Osteocyte (in vitro differentiated cells): Measurements from ENCODE around the gene DDX24. TPM values are rescaled to one million over a fixed set of nuclear protein-coding genes. Genes with fewer than 3 reads are reported as not detected.

Experiments used
- DNase-seq: peaks from one replicate; pipeline ENCODE4 v3.0.0; 2021; ENCODE audit warnings: mixed read lengths; ENCODE audit not compliant: unreplicated experiment; ENCODE audit errors: extremely low spot score
- H3K27ac Mint-ChIP-seq: one replicate; pipeline ENCODE4 v1.8.0; 2021; ENCODE audit warnings: mild to moderate bottlenecking, mixed read lengths; ENCODE audit not compliant: unreplicated experiment
- H3K27me3 Mint-ChIP-seq: one replicate; pipeline ENCODE4 v1.8.0; 2021; ENCODE audit warnings: mixed read lengths; ENCODE audit not compliant: unreplicated experiment
- H3K36me3 Mint-ChIP-seq: one replicate; pipeline ENCODE4 v1.8.0; 2021; ENCODE audit warnings: mixed read lengths; ENCODE audit not compliant: unreplicated experiment
- H3K4me1 Mint-ChIP-seq: one replicate; pipeline ENCODE4 v1.8.0; 2021; ENCODE audit warnings: mixed read lengths; ENCODE audit not compliant: unreplicated experiment
- H3K4me3 Mint-ChIP-seq: one replicate; pipeline ENCODE4 v1.8.0; 2021; ENCODE audit warnings: mild to moderate bottlenecking, moderate library complexity, mixed read lengths; ENCODE audit not compliant: unreplicated experiment
- H3K9me3 Mint-ChIP-seq: one replicate; pipeline ENCODE4 v1.8.0; 2021; ENCODE audit warnings: mixed read lengths; ENCODE audit not compliant: unreplicated experiment
- total RNA-seq: library from RNA; stranded (reverse); gene quantifications from 2 replicates; pipeline ENCODE4 v1.2.1, GENCODE V29; 2021
- TF ChIP-seq, protein P1 (sequence below): fragments of 200-600 bp; sonication (generic); IDR thresholded peaks from 2 replicates; pipeline ENCODE4 v1.5.0; 2021; ENCODE audit warnings: antibody characterized with exemption, mild to moderate bottlenecking, moderate library complexity

Gene DDX24
- total RNA-seq, 1 donor from 2014 or later = 167 TPM

DNA sequence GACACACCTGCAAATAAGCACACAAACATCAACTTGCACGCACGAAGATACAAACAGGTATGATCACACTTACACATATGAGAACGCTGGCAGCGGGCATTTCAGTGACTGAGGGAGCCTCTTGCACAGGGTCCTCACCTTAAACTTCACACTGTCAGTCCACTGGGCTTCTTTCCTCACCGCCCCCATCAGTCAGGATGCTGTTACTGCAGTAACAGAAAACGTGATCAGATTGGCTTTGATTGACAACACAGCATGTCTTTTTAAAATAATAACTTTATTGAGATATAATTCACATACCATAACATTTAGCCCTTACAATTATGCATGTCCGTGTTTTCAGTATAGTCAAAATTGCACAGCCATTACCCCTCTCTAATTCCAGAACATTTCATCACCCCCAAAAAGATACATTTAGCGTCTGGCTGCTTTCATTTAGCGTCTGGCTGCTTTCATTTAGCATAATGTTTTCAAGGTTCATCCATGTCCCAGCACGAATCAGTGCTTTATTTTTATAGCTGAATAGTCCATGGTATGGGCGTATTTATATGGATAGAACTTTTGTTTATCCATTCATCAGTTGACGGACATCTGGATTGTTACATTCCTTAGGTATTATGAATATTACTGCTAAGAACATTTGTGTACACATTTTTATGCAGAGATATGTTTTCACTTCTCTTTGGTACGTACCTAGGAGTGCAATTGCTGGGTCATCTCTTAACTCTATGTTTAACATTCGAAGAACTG is 75.5 kb downstream of the DDX24 start:
- H3K27me3 Mint-ChIP-seq = peaks cover 44% of the 10 kb centered on the region
- no peak overlapping the region for H3K27ac Mint-ChIP-seq
- no peak overlapping the region for H3K4me3 Mint-ChIP-seq
- TF ChIP-seq, protein P1, sequence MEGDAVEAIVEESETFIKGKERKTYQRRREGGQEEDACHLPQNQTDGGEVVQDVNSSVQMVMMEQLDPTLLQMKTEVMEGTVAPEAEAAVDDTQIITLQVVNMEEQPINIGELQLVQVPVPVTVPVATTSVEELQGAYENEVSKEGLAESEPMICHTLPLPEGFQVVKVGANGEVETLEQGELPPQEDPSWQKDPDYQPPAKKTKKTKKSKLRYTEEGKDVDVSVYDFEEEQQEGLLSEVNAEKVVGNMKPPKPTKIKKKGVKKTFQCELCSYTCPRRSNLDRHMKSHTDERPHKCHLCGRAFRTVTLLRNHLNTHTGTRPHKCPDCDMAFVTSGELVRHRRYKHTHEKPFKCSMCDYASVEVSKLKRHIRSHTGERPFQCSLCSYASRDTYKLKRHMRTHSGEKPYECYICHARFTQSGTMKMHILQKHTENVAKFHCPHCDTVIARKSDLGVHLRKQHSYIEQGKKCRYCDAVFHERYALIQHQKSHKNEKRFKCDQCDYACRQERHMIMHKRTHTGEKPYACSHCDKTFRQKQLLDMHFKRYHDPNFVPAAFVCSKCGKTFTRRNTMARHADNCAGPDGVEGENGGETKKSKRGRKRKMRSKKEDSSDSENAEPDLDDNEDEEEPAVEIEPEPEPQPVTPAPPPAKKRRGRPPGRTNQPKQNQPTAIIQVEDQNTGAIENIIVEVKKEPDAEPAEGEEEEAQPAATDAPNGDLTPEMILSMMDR = peak; percentile 45
- H3K36me3 Mint-ChIP-seq = no peaks in the 10 kb centered on the region
- no peaks in the 10 kb centered on the region for H3K4me1 Mint-ChIP-seq
- no peak for DNase-seq
- no peaks in the 10 kb centered on the region for H3K9me3 Mint-ChIP-seq

DNA sequence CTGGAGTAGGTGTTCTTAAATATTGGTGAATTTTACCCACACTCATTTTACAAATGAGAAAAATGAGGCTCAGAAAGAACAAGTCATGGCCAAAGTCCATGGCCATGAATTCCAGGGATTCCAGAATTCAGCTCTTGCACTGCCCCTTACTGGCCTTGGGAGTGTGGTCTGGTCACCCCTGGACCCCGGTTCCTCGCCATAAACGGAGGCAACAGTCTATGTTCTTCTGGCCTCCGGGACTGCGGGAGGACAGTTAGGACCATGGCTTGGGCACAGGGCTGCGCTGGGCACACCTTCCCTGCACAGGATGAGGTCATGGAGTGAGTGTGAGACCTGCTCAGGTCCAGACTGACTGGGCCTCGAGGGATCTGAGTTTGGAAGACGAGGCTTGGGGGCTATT is 77.0 kb downstream of the DDX24 start:
- Mint-ChIP-seq H3K36me3 (no peaks in the 10 kb centered on the region), H3K27ac (no peak overlapping the region), H3K4me1 (no peaks in the 10 kb centered on the region), H3K4me3 (no peak overlapping the region), H3K9me3 (no peaks in the 10 kb centered on the region), H3K27me3 (peaks cover 41% of the 10 kb centered on the region)
- TF ChIP-seq, protein P1 = no peak
- DNase-seq = no peak

DNA sequence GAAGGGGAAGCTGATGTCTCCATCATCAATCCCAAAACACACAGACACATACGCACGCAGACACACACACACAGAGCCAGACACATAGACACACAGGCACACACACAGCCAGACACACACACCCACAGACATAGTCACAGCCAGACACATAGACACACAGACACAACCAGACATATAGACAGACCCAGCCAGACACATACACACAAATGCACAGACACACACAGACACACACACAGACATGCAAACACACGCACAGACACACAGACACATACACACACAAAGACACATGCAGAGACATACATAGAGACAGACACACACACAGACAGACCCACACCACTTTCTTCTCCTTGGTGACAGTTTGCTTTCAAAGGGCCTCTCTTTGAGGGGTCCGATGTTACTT is 77.6 kb downstream of the DDX24 start:
- TF ChIP-seq, protein P1 = no peak
- Mint-ChIP-seq H3K4me3 (no peak overlapping the region), H3K4me1 (no peaks in the 10 kb centered on the region), H3K27ac (no peak overlapping the region), H3K27me3 (peaks cover 42% of the 10 kb centered on the region), H3K9me3 (no peaks in the 10 kb centered on the region), H3K36me3 (no peaks in the 10 kb centered on the region)
- no peak for DNase-seq

DNA sequence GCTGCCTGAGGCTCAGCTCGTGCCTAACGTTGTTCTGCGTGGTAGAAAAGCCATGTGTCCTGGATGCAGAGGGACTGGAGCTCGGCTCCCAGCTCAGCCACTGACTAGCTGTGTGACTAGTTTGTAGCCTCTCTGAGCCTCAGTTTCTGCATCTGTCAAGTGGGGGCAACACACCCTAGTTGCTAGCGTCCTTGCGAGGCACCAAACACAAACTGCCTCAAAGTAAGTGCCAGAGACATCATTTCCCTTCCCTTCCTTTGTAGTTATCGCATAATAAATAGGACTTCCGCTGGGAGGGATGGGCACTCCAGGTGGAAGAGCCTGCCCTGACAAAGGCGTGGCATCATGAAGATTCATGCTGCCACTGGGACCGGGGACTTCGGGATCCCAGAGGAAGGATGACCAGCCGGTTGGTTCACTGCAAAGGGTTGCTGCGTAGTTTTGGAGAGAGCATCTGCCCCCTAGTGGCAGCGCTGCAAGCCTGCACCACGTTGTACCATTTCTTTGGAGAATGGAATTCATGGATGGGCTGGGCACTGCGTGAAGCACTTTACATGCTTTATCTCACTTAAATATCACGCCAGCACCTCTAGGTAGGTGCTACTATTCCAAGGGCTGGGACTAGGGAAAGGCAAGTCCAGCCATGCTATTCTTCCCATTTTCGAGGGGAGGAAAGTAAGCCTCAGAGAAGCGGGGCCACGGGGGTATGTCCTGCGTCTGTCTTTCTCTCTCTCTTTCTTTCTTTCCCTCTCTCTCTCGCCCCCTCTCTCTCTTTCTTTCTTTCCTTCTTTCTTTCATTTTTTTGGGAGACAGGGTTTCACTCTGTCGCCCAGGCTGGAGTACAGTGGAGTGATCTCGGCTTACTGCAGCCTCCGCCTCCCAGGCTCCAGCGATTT is 79.3 kb downstream of the DDX24 start:
- Mint-ChIP-seq H3K36me3 (no peaks in the 10 kb centered on the region), H3K27ac (no peak overlapping the region), H3K4me3 (no peak overlapping the region), H3K9me3 (no peaks in the 10 kb centered on the region), H3K27me3 (peaks cover 35% of the 10 kb centered on the region), H3K4me1 (no peaks in the 10 kb centered on the region)
- TF ChIP-seq, protein P1 = peak; percentile 97
- DNase-seq = no peak

DNA sequence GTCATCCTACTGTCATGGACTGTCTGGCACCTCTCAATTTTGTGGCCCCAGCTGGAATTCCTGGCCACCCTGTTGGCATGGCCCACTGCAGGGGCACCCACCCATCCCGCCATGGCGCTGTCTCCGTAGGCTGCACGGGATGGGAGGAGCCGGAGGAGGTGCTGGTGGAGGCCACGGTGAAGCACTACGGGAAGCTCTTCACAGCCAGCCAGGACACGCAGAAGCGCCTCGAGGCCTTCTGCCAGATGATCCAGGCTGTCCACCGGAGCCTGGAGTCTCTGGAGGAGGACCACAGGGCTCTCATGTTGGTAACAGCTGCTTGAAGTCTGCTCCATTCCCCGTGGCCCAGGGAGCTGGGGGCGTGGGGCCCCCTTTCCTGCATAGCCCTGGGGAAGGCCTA is 80.0 kb downstream of the DDX24 start:
- H3K36me3 Mint-ChIP-seq = no peaks in the 10 kb centered on the region
- H3K4me1 Mint-ChIP-seq = no peaks in the 10 kb centered on the region
- no peaks in the 10 kb centered on the region for H3K9me3 Mint-ChIP-seq
- DNase-seq = no peak
- TF ChIP-seq, protein P1 = no peak
- peaks cover 36% of the 10 kb centered on the region for H3K27me3 Mint-ChIP-seq
- H3K4me3 Mint-ChIP-seq = no peak overlapping the region
- no peak overlapping the region for H3K27ac Mint-ChIP-seq
